ENCODE data around the gene PRRX2.

GRCh38 chr9:129673602-129674001 is 8.2 kb downstream of the PRRX2 start:
- no peak for TF ChIP-seq CTCF (IDR thresholded peaks at IDR 0.05)
- no peak for TF ChIP-seq POLR2A (IDR thresholded peaks at IDR 0.05)
